PC-9 (cell line): ENCODE measurements around the gene VWDE.

Experiments
- CTCF ChIP-seq: fragments of 200-600 bp; sonication (generic); conservative IDR thresholded peaks from 2 replicates; pipeline ENCODE4 v1.6.1; 2017; ENCODE audit warnings: mixed run types, antibody characterized with exemption, mild to moderate bottlenecking, moderate library complexity
- EZH2 ChIP-seq: fragments of 200-600 bp; sonication (generic); IDR thresholded peaks from 2 replicates; pipeline ENCODE4 v1.8.0; 2017; ENCODE audit warnings: antibody characterized with exemption, low read depth

DNA sequence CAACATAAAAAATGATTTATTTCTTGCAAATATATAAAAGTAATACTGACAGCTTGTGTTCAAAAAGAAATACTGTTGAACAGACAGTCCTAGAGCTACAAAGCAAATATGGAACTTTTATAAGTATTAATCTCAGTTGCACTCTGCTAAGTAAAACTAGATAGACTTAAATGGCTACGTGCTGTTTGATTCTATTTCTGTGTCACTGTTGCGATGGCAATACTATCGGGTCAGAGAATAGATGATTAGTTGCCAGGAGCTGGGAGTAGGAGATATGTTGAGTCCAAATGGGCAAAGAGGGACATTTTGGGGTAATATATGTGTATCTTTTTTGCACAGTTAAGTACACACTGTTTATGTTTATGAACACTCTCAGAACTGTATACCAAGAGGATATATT lies 41.1 kb upstream of the VWDE start:
- TF ChIP-seq CTCF (no peak), EZH2 (no peak)
